HL-60 (cell line): ENCODE results near the gene PAMR1.

Experiments
- DNase-seq, 2 experiments: peaks; one replicate each; pipeline ENCODE4 v3.0.0-alpha.2; 2010 to 2020; ENCODE audit warnings: low read depth in 1 of 2, low spot score in 1 of 2
- H3K27ac ChIP-seq: fragments of 250-450 bp; sonication (Bioruptor Pico); replicated peaks from 2 replicates; pipeline ENCODE4 v1.5.1; 2020; ENCODE audit warnings: mild to moderate bottlenecking, moderate library complexity
- H3K27me3 ChIP-seq: fragments of 250-450 bp; sonication (Bioruptor Pico); 2 replicates; pipeline ENCODE4 v1.5.1; 2021; ENCODE audit warnings: mild to moderate bottlenecking, moderate library complexity; ENCODE audit not compliant: insufficient read depth, poor library complexity, severe bottlenecking
- H3K4me3 ChIP-seq: replicated peaks from 2 replicates; pipeline ENCODE4 v1.5.1; 2011; ENCODE audit warnings: mild to moderate bottlenecking, control low read depth, low read length; ENCODE audit not compliant: insufficient read depth
- GABPA ChIP-seq: IDR thresholded peaks from 2 replicates; pipeline ENCODE4 v1.6.1; 2012; ENCODE audit warnings: low read depth
- POLR2AphosphoS5 ChIP-seq: IDR thresholded peaks from 2 replicates; pipeline ENCODE4 v1.6.1; 2012; ENCODE audit warnings: low read depth
- SPI1 ChIP-seq: IDR thresholded peaks from 2 replicates; pipeline ENCODE4 v1.6.1; 2012; ENCODE audit warnings: low read depth, mild to moderate bottlenecking, borderline replicate concordance
- TF ChIP-seq, protein P1 (sequence below): IDR thresholded peaks from 2 replicates; pipeline ENCODE4 v1.6.1; 2012; ENCODE audit warnings: low read depth; ENCODE audit not compliant: insufficient replicate concordance
- TF ChIP-seq, protein P2 (sequence below): IDR thresholded peaks from one replicate; pipeline ENCODE4 v1.5.1; 2011; ENCODE audit warnings: low read length, control low read depth, inconsistent platforms; ENCODE audit not compliant: insufficient read depth

Gene PAMR1

GRCh38 chr11:35566885-35567284 lies 41.5 kb upstream of the PAMR1 start:
- Histone ChIP-seq H3K27me3 (peaks cover 5% of the 10 kb centered on the region), H3K27ac (no peak overlapping the region), H3K4me3 (no peak overlapping the region)
- no peak for DNase-seq
- TF ChIP-seq SPI1, result no peak
- no peak for TF ChIP-seq GABPA
- TF ChIP-seq POLR2AphosphoS5, result no peak
- TF ChIP-seq, protein P1, sequence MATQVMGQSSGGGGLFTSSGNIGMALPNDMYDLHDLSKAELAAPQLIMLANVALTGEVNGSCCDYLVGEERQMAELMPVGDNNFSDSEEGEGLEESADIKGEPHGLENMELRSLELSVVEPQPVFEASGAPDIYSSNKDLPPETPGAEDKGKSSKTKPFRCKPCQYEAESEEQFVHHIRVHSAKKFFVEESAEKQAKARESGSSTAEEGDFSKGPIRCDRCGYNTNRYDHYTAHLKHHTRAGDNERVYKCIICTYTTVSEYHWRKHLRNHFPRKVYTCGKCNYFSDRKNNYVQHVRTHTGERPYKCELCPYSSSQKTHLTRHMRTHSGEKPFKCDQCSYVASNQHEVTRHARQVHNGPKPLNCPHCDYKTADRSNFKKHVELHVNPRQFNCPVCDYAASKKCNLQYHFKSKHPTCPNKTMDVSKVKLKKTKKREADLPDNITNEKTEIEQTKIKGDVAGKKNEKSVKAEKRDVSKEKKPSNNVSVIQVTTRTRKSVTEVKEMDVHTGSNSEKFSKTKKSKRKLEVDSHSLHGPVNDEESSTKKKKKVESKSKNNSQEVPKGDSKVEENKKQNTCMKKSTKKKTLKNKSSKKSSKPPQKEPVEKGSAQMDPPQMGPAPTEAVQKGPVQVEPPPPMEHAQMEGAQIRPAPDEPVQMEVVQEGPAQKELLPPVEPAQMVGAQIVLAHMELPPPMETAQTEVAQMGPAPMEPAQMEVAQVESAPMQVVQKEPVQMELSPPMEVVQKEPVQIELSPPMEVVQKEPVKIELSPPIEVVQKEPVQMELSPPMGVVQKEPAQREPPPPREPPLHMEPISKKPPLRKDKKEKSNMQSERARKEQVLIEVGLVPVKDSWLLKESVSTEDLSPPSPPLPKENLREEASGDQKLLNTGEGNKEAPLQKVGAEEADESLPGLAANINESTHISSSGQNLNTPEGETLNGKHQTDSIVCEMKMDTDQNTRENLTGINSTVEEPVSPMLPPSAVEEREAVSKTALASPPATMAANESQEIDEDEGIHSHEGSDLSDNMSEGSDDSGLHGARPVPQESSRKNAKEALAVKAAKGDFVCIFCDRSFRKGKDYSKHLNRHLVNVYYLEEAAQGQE, result no peak
- TF ChIP-seq, protein P2, sequence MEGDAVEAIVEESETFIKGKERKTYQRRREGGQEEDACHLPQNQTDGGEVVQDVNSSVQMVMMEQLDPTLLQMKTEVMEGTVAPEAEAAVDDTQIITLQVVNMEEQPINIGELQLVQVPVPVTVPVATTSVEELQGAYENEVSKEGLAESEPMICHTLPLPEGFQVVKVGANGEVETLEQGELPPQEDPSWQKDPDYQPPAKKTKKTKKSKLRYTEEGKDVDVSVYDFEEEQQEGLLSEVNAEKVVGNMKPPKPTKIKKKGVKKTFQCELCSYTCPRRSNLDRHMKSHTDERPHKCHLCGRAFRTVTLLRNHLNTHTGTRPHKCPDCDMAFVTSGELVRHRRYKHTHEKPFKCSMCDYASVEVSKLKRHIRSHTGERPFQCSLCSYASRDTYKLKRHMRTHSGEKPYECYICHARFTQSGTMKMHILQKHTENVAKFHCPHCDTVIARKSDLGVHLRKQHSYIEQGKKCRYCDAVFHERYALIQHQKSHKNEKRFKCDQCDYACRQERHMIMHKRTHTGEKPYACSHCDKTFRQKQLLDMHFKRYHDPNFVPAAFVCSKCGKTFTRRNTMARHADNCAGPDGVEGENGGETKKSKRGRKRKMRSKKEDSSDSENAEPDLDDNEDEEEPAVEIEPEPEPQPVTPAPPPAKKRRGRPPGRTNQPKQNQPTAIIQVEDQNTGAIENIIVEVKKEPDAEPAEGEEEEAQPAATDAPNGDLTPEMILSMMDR, result no peak

GRCh38 chr11:35566181-35566580 lies 40.8 kb upstream of the PAMR1 start:
- no peak overlapping the region for H3K4me3 ChIP-seq
- no peak for DNase-seq
- H3K27ac ChIP-seq, result no peak overlapping the region
- peaks cover 7% of the 10 kb centered on the region for H3K27me3 ChIP-seq
- TF ChIP-seq POLR2AphosphoS5 (no peak), GABPA (no peak), SPI1 (no peak)
- TF ChIP-seq, protein P1, result no peak
- TF ChIP-seq, protein P2, result no peak

DNA sequence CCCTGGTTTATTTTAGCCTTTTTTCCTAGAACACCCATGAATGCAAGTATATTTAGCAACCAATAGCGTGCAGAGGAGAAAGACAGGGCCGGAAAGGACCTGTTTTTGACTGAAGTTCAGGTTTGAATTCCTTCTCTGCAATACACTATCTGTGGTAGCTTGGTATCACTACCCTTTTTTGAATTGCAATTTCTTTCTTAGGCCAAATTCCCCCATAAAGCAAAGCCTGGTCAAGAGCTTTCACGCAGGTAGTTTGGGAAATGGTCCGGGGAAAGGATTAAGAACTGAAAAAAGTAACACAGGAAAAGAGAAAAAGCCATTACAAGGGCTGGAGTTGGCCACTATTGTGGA lies 38.8 kb upstream of the PAMR1 start:
- peaks cover 7% of the 10 kb centered on the region for H3K27me3 ChIP-seq
- TF ChIP-seq, protein P2, result no peak
- TF ChIP-seq SPI1 (no peak), POLR2AphosphoS5 (no peak), GABPA (no peak)
- TF ChIP-seq, protein P1, result no peak
- H3K4me3 ChIP-seq, result no peak overlapping the region
- no peak for DNase-seq
- H3K27ac ChIP-seq, result no peak overlapping the region
